Head of caudate nucleus (tissue), 42 donors: ENCODE measurements around the gene MTUS2.
A peak's percentile ranks its signal among the peaks of the same experiment; 100 is the strongest.

Experiments used
- DNase-seq, 42 donors: peaks; one replicate each; pipeline versions ENCODE4 v3.0.0 to v3.0.0-alpha.2; 2020 to 2021; ENCODE audit warnings: mixed read lengths in 7 of 42
- intact Hi-C: fragments of 100-400 bp; cut with DNase I; formaldehyde crosslinking; loops from one replicate; pipeline ENCODE4 v1.15.0; 2022

The MTUS2 gene

GRCh38 chr13:29131881-29132668 is 311.9 kb downstream of the MTUS2 start:
- peak in 1 of 42 donors; percentile 8 for DNase-seq
- intact Hi-C loops: no loop called here

GRCh38 chr13:29136341-29136740 is 316.2 kb downstream of the MTUS2 start:
- intact Hi-C loops: no loop called here
- DNase-seq: no peak

GRCh38 chr13:29137016-29137415 is 316.9 kb downstream of the MTUS2 start:
- intact Hi-C loops: no loop called here
- no peak for DNase-seq

- intact Hi-C loops: no loop called here
- no peak for DNase-seq
These were observed 317.9 kb downstream of the MTUS2 start for GRCh38 chr13:29137995-29138394.

GRCh38 chr13:29140277-29140676 is 320.1 kb downstream of the MTUS2 start:
- intact Hi-C loops: no loop called here
- DNase-seq: no peak

- no peak for DNase-seq
- intact Hi-C loops: no loop called here
These were observed 323.7 kb downstream of the MTUS2 start for GRCh38 chr13:29143847-29144246.

GRCh38 chr13:29154390-29154789 is 334.3 kb downstream of the MTUS2 start:
- intact Hi-C loops: no loop called here
- no peak for DNase-seq

GRCh38 chr13:29156136-29156535 is 336.0 kb downstream of the MTUS2 start:
- intact Hi-C loops: no loop called here

GRCh38 chr13:29159871-29160270 is 339.7 kb downstream of the MTUS2 start:
- intact Hi-C loops: no loop called here

More at GRCh38 chr13:29156136-29156535, 336.0 kb downstream of the MTUS2 start:
- DNase-seq: no peak

GRCh38 chr13:29160862-29161261 is 340.7 kb downstream of the MTUS2 start:
- intact Hi-C loops: no loop called here
- DNase-seq: no peak

More at GRCh38 chr13:29159871-29160270, 339.7 kb downstream of the MTUS2 start:
- no peak for DNase-seq

GRCh38 chr13:29161676-29162075 is 341.5 kb downstream of the MTUS2 start:
- DNase-seq: peak in 11 of 42 donors; percentile 2 to 37 (median 9)
- intact Hi-C loops: no loop called here

GRCh38 chr13:29162638-29163235 is 342.6 kb downstream of the MTUS2 start:
- intact Hi-C loops: no loop called here

GRCh38 chr13:29164116-29164515 is 344.0 kb downstream of the MTUS2 start:
- DNase-seq: no peak
- intact Hi-C loops: no loop called here

More at GRCh38 chr13:29162638-29163235, 342.6 kb downstream of the MTUS2 start:
- DNase-seq: peak in 1 of 42 donors; percentile 2

- intact Hi-C loops: no loop called here
These were observed 345.1 kb downstream of the MTUS2 start for GRCh38 chr13:29165216-29165615.

GRCh38 chr13:29165840-29166239 is 345.7 kb downstream of the MTUS2 start:
- no peak for DNase-seq
- intact Hi-C loops: no loop called here

More at GRCh38 chr13:29165216-29165615, 345.1 kb downstream of the MTUS2 start:
- no peak for DNase-seq

GRCh38 chr13:29170436-29171082 is 350.4 kb downstream of the MTUS2 start:
- DNase-seq: no peak
- intact Hi-C loops: no loop called here

GRCh38 chr13:29171244-29171643 is 351.1 kb downstream of the MTUS2 start:
- DNase-seq: no peak
- intact Hi-C loops: no loop called here

GRCh38 chr13:29174093-29174492 is 354.0 kb downstream of the MTUS2 start:
- no peak for DNase-seq
- intact Hi-C loops: no loop called here

GRCh38 chr13:29175250-29175873 is 355.2 kb downstream of the MTUS2 start:
- DNase-seq: no peak
- intact Hi-C loops: no loop called here

GRCh38 chr13:29180055-29180454 is 359.9 kb downstream of the MTUS2 start:
- intact Hi-C loops: no loop called here
- DNase-seq: no peak
